ENCODE data around the gene IGSF9.

IGSF9 gene

GRCh38 chr1:159895836-159896545 lies 49.4 kb downstream of the IGSF9 start:
- DNase-seq = no peak

GRCh38 chr1:159895286-159895685 lies 50.1 kb downstream of the IGSF9 start:
- DNase-seq = no peak

- no peak for DNase-seq
These were observed 52.5 kb downstream of the IGSF9 start for GRCh38 chr1:159892944-159893343.

GRCh38 chr1:159891275-159892157 lies 53.9 kb downstream of the IGSF9 start:
- DNase-seq = peak; percentile 81

GRCh38 chr1:159890390-159890789 lies 55.0 kb downstream of the IGSF9 start:
- no peak for DNase-seq

- no peak for DNase-seq
These were observed 55.6 kb downstream of the IGSF9 start for GRCh38 chr1:159889821-159890252.

GRCh38 chr1:159889202-159889601 lies 56.2 kb downstream of the IGSF9 start:
- DNase-seq = no peak

- no peak for DNase-seq
These were observed 61.1 kb downstream of the IGSF9 start for GRCh38 chr1:159884296-159884695.

GRCh38 chr1:159883134-159883533 lies 62.3 kb downstream of the IGSF9 start:
- no peak for DNase-seq

- no peak for DNase-seq
These were observed 62.9 kb downstream of the IGSF9 start for GRCh38 chr1:159882527-159882862.

- peak; percentile 89 for DNase-seq
These were observed 63.5 kb downstream of the IGSF9 start for GRCh38 chr1:159881622-159882526.

GRCh38 chr1:159880430-159880829 lies 65.0 kb downstream of the IGSF9 start:
- no peak for DNase-seq

- no peak for DNase-seq
These were observed 65.4 kb downstream of the IGSF9 start for GRCh38 chr1:159879977-159880376.

GRCh38 chr1:159879136-159879535 lies 66.3 kb downstream of the IGSF9 start:
- DNase-seq = no peak

GRCh38 chr1:159877695-159878444 lies 67.5 kb downstream of the IGSF9 start:
- DNase-seq = no peak

Measured in NCI-H510A (cell line).